ENCODE data around the gene SNAI3. TPM values are rescaled to one million over a fixed set of nuclear protein-coding genes. Genes with fewer than 3 reads are reported as not detected.

Gene SNAI3
- total RNA-seq, 4 donors from 2014 or later = 0.14 to 0.43 TPM; not detected in 2

DNA sequence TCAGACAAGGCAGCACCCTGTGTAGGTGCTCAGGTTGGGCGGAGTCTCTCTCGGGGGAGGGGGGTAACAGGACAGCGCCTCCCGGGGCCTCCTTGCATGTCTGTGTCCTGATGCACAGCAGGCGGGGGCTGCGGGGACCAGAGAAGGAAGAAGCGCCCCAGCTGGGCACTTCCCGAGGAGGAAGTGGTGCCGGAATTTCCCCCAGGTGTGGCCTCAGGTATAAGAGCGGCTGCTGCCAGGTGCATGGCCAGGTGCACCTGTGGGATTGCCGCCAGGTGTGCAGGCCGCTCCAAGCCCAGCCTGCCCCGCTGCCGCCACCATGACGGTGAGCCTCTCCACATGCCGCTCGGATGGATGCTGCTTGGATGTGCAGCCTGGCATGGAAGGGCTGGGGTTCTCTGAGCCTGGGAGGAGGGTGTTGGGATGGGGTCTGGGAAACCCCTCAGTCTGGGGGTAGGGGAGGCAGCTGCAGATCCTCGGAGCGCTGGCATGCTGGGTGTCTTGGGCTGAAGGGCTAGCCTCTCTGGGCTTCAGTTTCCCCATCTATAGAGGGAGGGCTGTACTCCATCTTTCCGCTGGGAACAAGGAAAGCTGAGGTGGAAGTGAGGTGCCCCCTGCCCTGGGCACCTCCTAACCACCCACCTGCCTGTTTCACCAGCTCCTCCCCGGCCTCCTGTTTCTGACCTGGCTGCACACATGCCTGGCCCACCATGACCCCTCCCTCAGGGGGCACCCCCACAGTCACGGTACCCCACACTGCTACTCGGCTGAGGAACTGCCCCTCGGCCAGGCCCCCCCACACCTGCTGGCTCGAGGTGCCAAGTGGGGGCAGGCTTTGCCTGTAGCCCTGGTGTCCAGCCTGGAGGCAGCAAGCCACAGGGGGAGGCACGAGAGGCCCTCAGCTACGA lies 47.7 kb downstream of the SNAI3 start, which contains the start of gene IL17C:
Gene IL17C, plus strand, starts transcription at position 250 of the 908 bp plus-strand sequence. Its CDS starts 70 bp downstream, at position 320.
- intact Hi-C loops (cut with DNase I; ENCODE audit: low total_unique reads) = no loop called here
- Histone ChIP-seq H3K4me1 (peaks cover 0 to 3% of the 10 kb centered on the region in 2 donors), H3K27ac (no peak within 1 kb of the TSS), H3K4me3 (no peak within 1 kb of the TSS), H3K27me3 (peaks cover 0 to 9% of the 10 kb centered on the region in 2 donors), H3K9me3 (no peaks in the 10 kb centered on the region), H3K36me3 (no peaks in the 10 kb centered on the region)
- TF ChIP-seq CTCF (IDR thresholded peaks at IDR 0.05) (no peak), POLR2A (IDR thresholded peaks at IDR 0.05) (no peak)
- no peak for DNase-seq

DNA sequence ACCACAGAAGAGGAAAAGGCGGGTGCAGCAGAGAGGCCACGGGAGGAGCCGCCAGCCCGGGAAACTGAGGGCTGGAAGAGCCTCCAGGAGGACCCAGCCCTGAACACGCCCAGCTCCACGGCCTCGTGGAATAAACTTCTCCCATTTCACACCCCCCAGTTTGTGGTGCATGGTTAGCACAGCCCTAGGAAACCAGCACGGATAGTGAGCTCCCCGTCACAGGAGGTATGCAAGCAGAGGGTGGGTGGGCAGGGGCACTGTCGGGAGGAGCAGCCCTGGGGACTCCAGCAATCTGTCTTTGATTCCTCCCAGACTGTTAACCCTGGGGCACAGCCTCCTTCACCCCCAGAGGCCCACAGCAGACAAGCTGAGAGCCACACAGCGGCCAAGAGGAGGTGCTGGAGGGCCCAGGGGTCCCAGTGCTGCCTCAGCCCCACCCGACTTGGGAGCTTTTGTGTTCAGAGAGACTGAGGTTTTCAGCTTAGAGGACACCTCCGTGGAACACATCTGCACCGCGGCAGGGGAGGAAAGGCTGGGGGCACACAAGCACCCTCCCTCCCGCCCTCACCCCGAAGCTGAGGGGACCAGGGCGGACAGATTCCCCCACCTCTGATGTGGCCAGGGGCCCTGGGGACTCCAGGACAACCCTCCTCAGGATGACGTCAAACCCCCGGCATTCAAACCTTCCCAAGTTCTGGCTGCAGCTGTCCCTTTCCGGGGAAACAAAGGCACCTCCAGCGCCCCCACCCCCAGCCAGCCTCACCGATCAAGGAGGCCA lies 49.6 kb downstream of the SNAI3 start:
- TF ChIP-seq POLR2A (IDR thresholded peaks at IDR 0.05) (no peak), CTCF (IDR thresholded peaks at IDR 0.05) (no peak)
- H3K27me3 ChIP-seq = peaks cover 0 to 9% of the 10 kb centered on the region in 2 donors

GRCh38 chr16:88635671-88636319 lies 50.5 kb downstream of the SNAI3 start:
- no peaks in the 10 kb centered on the region for H3K36me3 ChIP-seq
- TF ChIP-seq CTCF (IDR thresholded peaks at IDR 0.05) (no peak), POLR2A (IDR thresholded peaks at IDR 0.05) (no peak)
- DNase-seq = no peak
- no peaks in the 10 kb centered on the region for H3K9me3 ChIP-seq
- intact Hi-C loops (cut with DNase I; ENCODE audit: low total_unique reads) = no loop called here
- H3K27me3 ChIP-seq = peaks cover 0 to 9% of the 10 kb centered on the region in 2 donors
- no peak overlapping the region for H3K27ac ChIP-seq
- peaks cover 0 to 3% of the 10 kb centered on the region in 2 donors for H3K4me1 ChIP-seq
- H3K4me3 ChIP-seq = no peak overlapping the region

More for the DNA sequence above, 49.6 kb downstream of the SNAI3 start:
- no peak for DNase-seq
- intact Hi-C loops (cut with DNase I; ENCODE audit: low total_unique reads) = no loop called here
- H3K4me3 ChIP-seq = no peak overlapping the region
- H3K9me3 ChIP-seq = no peaks in the 10 kb centered on the region
- H3K36me3 ChIP-seq = no peaks in the 10 kb centered on the region
- H3K4me1 ChIP-seq = peaks cover 0 to 3% of the 10 kb centered on the region in 2 donors
- H3K27ac ChIP-seq = no peak overlapping the region

DNA sequence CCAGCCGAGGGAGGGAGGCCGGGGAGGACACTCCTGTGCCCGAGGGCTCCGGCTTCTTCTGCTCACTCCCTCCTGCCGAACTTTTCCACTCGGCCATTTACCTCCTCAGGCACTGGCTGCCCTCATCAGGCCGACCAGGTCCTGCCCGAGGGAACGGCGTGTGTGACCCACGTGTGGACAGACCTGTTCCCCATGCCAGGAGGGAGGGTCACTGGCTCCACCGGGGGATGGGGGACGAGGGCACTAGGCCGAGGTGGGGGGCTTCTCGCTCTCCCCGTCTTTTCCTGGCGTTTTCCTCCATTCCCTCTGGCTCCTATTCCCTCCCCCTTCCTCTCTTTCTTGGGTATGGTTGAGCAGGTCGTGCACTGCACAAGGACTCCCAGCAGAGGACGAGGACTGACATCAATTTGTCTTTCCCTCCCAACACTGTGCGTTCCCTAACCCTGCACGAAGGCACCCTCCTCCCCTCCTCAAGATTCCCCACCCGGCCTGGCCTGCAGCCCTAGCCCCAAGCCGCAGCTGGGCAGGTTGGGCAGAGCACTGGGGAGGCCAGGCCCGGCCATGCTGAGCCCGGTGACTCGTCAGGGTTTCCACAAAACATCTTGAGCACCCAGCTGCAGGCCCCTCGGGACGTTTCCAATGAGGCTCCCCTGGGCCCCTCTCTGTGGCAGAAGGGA lies 51.2 kb downstream of the SNAI3 start:
- no peak overlapping the region for H3K27ac ChIP-seq
- peak overlapping the region in 1 of 2 donors; percentile 13 for H3K4me3 ChIP-seq
- no peak for DNase-seq
- H3K27me3 ChIP-seq = peaks cover 0 to 9% of the 10 kb centered on the region in 2 donors
- no peaks in the 10 kb centered on the region for H3K9me3 ChIP-seq
- intact Hi-C loops (cut with DNase I; ENCODE audit: low total_unique reads) = no loop called here
- H3K4me1 ChIP-seq = peaks cover 0 to 3% of the 10 kb centered on the region in 2 donors
- H3K36me3 ChIP-seq = no peaks in the 10 kb centered on the region
- TF ChIP-seq CTCF (IDR thresholded peaks at IDR 0.05) (no peak), POLR2A (IDR thresholded peaks at IDR 0.05) (no peak)

Measured in uterus (tissue), 4 donors.